K562 (cell line): ENCODE data around the gene GLYAT. TPM values are rescaled to one million over a fixed set of nuclear protein-coding genes. Genes with fewer than 3 reads are reported as not detected.

Experiments
- BMI1 ChIP-seq: fragments of 150-350 bp; IDR thresholded peaks from 2 replicates; pipeline ENCODE4 v1.6.1; 2014; ENCODE audit warnings: low read length
- CBX5 ChIP-seq: IDR thresholded peaks from 2 replicates; pipeline ENCODE4 v1.6.1; 2014; ENCODE audit warnings: low read depth, borderline replicate concordance
- FOXK1 ChIP-seq: sonication (generic); formaldehyde crosslinking; IDR thresholded peaks from 2 replicates; pipeline ENCODE4 v1.8.0; 2022; ENCODE audit warnings: missing genetic modification reagents, mild to moderate bottlenecking, borderline replicate concordance
- JUND ChIP-seq, 2 experiments: IDR thresholded peaks; 2 replicates in 1 of 2; 3 replicates in 1 of 2; pipeline ENCODE4 v1.6.1; 2011; ENCODE audit warnings: borderline replicate concordance in 2 of 2, low read depth in 2 of 2, low read length in 2 of 2, improper control_type of control experiment in 1 of 2, missing biosample characterization in 1 of 2, missing genetic modification characterization in 1 of 2, missing genetic modification reagents in 1 of 2
- NCOA2 ChIP-seq, 2 experiments: fragments of 450-650 bp; IDR thresholded peaks; 2 replicates each; pipeline ENCODE4 v1.6.1; 2018; ENCODE audit warnings: mild to moderate bottlenecking in 2 of 2, moderate library complexity in 1 of 2; ENCODE audit not compliant: partially characterized antibody in 2 of 2
- NR1H2 ChIP-seq: sonication (generic); formaldehyde crosslinking; IDR thresholded peaks from 2 replicates; pipeline ENCODE4 v1.4.0; 2020; ENCODE audit warnings: mild to moderate bottlenecking, missing genetic modification reagents
- POLR3A ChIP-seq: IDR thresholded peaks from 2 replicates; pipeline ENCODE4 v1.6.1; 2011; ENCODE audit warnings: borderline replicate concordance, mild to moderate bottlenecking, moderate library complexity; ENCODE audit not compliant: insufficient read length, insufficient read depth; ENCODE audit errors: extremely low read depth
- SMARCC2 ChIP-seq: fragments of 450-650 bp; IDR thresholded peaks from 2 replicates; pipeline ENCODE4 v1.6.1; 2017; ENCODE audit warnings: antibody characterized with exemption, moderate library complexity, mild to moderate bottlenecking, low read depth
- TBP ChIP-seq: optimal IDR thresholded peaks from 2 replicates; pipeline ENCODE3; 2011; ENCODE audit warnings: low read depth, low read length, improper control_type of control experiment
- TCF3 ChIP-seq: sonication (generic); formaldehyde crosslinking; IDR thresholded peaks from 2 replicates; pipeline ENCODE4 v1.4.0; 2020; ENCODE audit warnings: mild to moderate bottlenecking, missing genetic modification reagents
- ZNF217 ChIP-seq: sonication (generic); formaldehyde crosslinking; IDR thresholded peaks from 2 replicates; pipeline ENCODE4 v1.8.0; 2022; ENCODE audit warnings: mild to moderate bottlenecking, missing genetic modification reagents
- ZNF431 ChIP-seq: sonication (generic); formaldehyde crosslinking; IDR thresholded peaks from 2 replicates; pipeline ENCODE4 v1.8.0; 2022; ENCODE audit warnings: mild to moderate bottlenecking, missing genetic modification reagents
- ZNF764 ChIP-seq: fragments of 250-450 bp; sonication (Bioruptor Pico); IDR thresholded peaks from 2 replicates; pipeline ENCODE4 v1.4.0; 2020; ENCODE audit warnings: low read depth, mild to moderate bottlenecking, moderate library complexity
- ZSCAN32 ChIP-seq: fragments of 450-650 bp; formaldehyde crosslinking; IDR thresholded peaks from 2 replicates; pipeline ENCODE4 v1.4.0; 2020; ENCODE audit warnings: mild to moderate bottlenecking, moderate library complexity
- polyA plus RNA-seq, 8 experiments: library from polyadenylated mRNA; depleted of rRNA in 4 of 8; stranded (reverse) in 5 of 8; unstranded in 3 of 8; fragments of >200 nt; fragmentation: Nextera tagmentation in 2 of 8; fragmentation: Illumina TruSeq in 1 of 8; extraction: Ambion mirVana in 2 of 8; extraction: Trizol in 1 of 8; gene quantifications; 2 replicates each; pipeline versions ENCODE4 v1.2.1 to v1.2.3, GENCODE V29; 2011 to 2014; ENCODE audit warnings: inconsistent platforms in 1 of 8, missing spikeins in 1 of 8
- total RNA-seq, 7 experiments: library from RNA; depleted of rRNA in 6 of 7; stranded (reverse); fragments of >200 nt in 6 of 7; fragmentation: Illumina TruSeq in 2 of 7; extraction: Trizol in 2 of 7; gene quantifications; 2 replicates each; pipeline versions ENCODE4 v1.2.1 to v1.2.3, GENCODE V29; 2011 to 2021; ENCODE audit warnings: low replicate concordance in 1 of 7
- TF ChIP-seq, protein P1 (sequence below): fragments of 450-650 bp; IDR thresholded peaks from 2 replicates; pipeline ENCODE4 v1.7.1; 2018; ENCODE audit warnings: mild to moderate bottlenecking, low read depth; ENCODE audit not compliant: partially characterized antibody
- TF ChIP-seq, protein P2 (sequence below): fragments of 200-800 bp; sonication (Bioruptor generic); IDR thresholded peaks from 2 replicates; pipeline ENCODE4 v1.6.1; 2016; ENCODE audit warnings: missing genetic modification characterization, missing compliant biosample characterization
- TF ChIP-seq, protein P3 (sequence below): fragments of 450-650 bp; IDR thresholded peaks from 2 replicates; pipeline ENCODE4 v1.6.1; 2016

Gene GLYAT
- total and polyA plus RNA-seq, 9 of the 15 experiments (the other 6 are each of a cell fraction or from before 2014, with no cell fraction given), result not detected

DNA sequence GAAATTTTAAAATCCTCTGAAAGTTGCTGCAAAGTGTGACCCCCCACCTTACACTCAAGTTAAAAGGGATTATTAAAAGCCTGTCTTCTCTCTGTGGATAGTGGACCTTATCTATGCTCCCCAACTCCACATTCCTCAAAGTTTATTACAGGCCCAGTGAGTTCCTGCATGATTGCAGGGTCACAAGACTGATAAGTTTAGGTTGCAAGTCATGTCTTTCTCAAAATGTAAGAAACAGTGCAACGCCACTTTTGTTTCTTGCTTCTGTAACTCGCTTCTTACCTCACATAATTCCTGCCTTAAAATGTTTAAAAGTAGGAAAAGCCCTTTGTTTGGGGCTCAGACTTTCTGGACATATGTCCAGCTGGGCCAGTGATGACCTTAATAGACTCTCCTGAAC is 38.4 kb upstream of the GLYAT start (continued):
- TF ChIP-seq, protein P1, sequence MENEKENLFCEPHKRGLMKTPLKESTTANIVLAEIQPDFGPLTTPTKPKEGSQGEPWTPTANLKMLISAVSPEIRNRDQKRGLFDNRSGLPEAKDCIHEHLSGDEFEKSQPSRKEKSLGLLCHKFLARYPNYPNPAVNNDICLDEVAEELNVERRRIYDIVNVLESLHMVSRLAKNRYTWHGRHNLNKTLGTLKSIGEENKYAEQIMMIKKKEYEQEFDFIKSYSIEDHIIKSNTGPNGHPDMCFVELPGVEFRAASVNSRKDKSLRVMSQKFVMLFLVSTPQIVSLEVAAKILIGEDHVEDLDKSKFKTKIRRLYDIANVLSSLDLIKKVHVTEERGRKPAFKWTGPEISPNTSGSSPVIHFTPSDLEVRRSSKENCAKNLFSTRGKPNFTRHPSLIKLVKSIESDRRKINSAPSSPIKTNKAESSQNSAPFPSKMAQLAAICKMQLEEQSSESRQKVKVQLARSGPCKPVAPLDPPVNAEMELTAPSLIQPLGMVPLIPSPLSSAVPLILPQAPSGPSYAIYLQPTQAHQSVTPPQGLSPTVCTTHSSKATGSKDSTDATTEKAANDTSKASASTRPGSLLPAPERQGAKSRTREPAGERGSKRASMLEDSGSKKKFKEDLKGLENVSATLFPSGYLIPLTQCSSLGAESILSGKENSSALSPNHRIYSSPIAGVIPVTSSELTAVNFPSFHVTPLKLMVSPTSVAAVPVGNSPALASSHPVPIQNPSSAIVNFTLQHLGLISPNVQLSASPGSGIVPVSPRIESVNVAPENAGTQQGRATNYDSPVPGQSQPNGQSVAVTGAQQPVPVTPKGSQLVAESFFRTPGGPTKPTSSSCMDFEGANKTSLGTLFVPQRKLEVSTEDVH, result no peak
- no peak for TF ChIP-seq NR1H2
- TF ChIP-seq ZSCAN32 (CRISPR knock-in tag), result no peak
- TF ChIP-seq, protein P2, sequence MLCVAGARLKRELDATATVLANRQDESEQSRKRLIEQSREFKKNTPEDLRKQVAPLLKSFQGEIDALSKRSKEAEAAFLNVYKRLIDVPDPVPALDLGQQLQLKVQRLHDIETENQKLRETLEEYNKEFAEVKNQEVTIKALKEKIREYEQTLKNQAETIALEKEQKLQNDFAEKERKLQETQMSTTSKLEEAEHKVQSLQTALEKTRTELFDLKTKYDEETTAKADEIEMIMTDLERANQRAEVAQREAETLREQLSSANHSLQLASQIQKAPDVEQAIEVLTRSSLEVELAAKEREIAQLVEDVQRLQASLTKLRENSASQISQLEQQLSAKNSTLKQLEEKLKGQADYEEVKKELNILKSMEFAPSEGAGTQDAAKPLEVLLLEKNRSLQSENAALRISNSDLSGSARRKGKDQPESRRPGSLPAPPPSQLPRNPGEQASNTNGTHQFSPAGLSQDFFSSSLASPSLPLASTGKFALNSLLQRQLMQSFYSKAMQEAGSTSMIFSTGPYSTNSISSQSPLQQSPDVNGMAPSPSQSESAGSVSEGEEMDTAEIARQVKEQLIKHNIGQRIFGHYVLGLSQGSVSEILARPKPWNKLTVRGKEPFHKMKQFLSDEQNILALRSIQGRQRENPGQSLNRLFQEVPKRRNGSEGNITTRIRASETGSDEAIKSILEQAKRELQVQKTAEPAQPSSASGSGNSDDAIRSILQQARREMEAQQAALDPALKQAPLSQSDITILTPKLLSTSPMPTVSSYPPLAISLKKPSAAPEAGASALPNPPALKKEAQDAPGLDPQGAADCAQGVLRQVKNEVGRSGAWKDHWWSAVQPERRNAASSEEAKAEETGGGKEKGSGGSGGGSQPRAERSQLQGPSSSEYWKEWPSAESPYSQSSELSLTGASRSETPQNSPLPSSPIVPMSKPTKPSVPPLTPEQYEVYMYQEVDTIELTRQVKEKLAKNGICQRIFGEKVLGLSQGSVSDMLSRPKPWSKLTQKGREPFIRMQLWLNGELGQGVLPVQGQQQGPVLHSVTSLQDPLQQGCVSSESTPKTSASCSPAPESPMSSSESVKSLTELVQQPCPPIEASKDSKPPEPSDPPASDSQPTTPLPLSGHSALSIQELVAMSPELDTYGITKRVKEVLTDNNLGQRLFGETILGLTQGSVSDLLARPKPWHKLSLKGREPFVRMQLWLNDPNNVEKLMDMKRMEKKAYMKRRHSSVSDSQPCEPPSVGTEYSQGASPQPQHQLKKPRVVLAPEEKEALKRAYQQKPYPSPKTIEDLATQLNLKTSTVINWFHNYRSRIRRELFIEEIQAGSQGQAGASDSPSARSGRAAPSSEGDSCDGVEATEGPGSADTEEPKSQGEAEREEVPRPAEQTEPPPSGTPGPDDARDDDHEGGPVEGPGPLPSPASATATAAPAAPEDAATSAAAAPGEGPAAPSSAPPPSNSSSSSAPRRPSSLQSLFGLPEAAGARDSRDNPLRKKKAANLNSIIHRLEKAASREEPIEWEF, result peak; percentile 85
- no peak for TF ChIP-seq TBP
- peak; percentile 72 for TF ChIP-seq JUND (IDR thresholded peaks at IDR 0.05; ENCODE audit: borderline replicate concordance, low read depth, low read length)
- no peak; the same call in 2 of the 3 replicates for TF ChIP-seq JUND (tag; IDR thresholded peaks at IDR 0.05; ENCODE audit: borderline replicate concordance, low read depth, low read length)
- TF ChIP-seq FOXK1 (CRISPR knock-in tag), result no peak
- TF ChIP-seq, protein P3, sequence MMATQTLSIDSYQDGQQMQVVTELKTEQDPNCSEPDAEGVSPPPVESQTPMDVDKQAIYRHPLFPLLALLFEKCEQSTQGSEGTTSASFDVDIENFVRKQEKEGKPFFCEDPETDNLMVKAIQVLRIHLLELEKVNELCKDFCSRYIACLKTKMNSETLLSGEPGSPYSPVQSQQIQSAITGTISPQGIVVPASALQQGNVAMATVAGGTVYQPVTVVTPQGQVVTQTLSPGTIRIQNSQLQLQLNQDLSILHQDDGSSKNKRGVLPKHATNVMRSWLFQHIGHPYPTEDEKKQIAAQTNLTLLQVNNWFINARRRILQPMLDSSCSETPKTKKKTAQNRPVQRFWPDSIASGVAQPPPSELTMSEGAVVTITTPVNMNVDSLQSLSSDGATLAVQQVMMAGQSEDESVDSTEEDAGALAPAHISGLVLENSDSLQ, result no peak
- no peak for TF ChIP-seq ZNF217 (CRISPR knock-in tag)
- no peak for TF ChIP-seq POLR3A
- no peak for TF ChIP-seq CBX5
- TF ChIP-seq TCF3, result peak; percentile 88
- TF ChIP-seq ZNF764, result no peak
- no peak for TF ChIP-seq BMI1
- no peak for TF ChIP-seq ZNF431
- TF ChIP-seq SMARCC2, result peak; percentile 64; the same call in 1 of the 2 replicates
- peak in 1 of 2 experiments; percentile 11 for TF ChIP-seq NCOA2 (IDR thresholded peaks at IDR 0.05; ENCODE audit: partially characterized antibody in 2 of 2)
